Caco-2 (cell line): ENCODE data around the gene ATP6V0B. TPM values are rescaled to one million over a fixed set of nuclear protein-coding genes. Genes with fewer than 3 reads are reported as not detected.

Experiments used
- BruUV-seq: library from RNA; stranded (reverse); fragments of 400-500 nt; replicated peaks from 2 replicates; lab custom pipeline; 2021; lab: Mats Ljungman, UMichigan
- CTCF ChIA-PET: fragments of 300-600 bp; sonication (Branson Sonifier 250); formaldehyde crosslinking; loops from one replicate; lab custom pipeline; 2022; ENCODE audit warnings: antibody characterized with exemption; lab: Charles Lee
- POLR2A ChIA-PET: fragments of 300-600 bp; sonication (Branson Sonifier 250); formaldehyde crosslinking; loops from one replicate; lab custom pipeline; 2022; ENCODE audit warnings: antibody characterized with exemption; lab: Charles Lee
- DNase-seq, 2 experiments: peaks; one replicate each; pipeline versions ENCODE4 v3.0.0 to v3.0.0-alpha.2; 2020 to 2022
- H3K27me3 ChIP-seq: replicated peaks from 2 replicates; pipeline ENCODE4 v1.6.0; 2011; ENCODE audit warnings: low read length; ENCODE audit not compliant: control insufficient read depth, insufficient read depth
- H3K36me3 ChIP-seq: 2 replicates; pipeline ENCODE4 v1.5.1; 2011; ENCODE audit warnings: low read length; ENCODE audit not compliant: control insufficient read depth, insufficient read depth
- H3K4me1 ChIP-seq: fragments of 250-450 bp; sonication (Bioruptor Pico); 2 replicates; pipeline ENCODE4 v1.5.1; 2020; ENCODE audit warnings: mild to moderate bottlenecking
- H3K4me3 ChIP-seq: 2 replicates; pipeline ENCODE4 v1.5.1; 2011; ENCODE audit warnings: low read depth, mild to moderate bottlenecking, control low read depth, low read length
- H3K9me3 ChIP-seq: fragments of 250-450 bp; sonication (Bioruptor Pico); 2 replicates; pipeline ENCODE4 v1.5.1; 2020; ENCODE audit warnings: mild to moderate bottlenecking, moderate library complexity
- H3K27ac Mint-ChIP-seq: one replicate; pipeline ENCODE4 v1.8.0; 2022; ENCODE audit warnings: mixed read lengths; ENCODE audit not compliant: unreplicated experiment
- H3K27me3 Mint-ChIP-seq: one replicate; pipeline ENCODE4 v1.8.0; 2022; ENCODE audit warnings: mixed read lengths; ENCODE audit not compliant: insufficient read depth, unreplicated experiment
- H3K36me3 Mint-ChIP-seq: one replicate; pipeline ENCODE4 v1.8.0; 2022; ENCODE audit warnings: mild to moderate bottlenecking, mixed read lengths; ENCODE audit not compliant: insufficient read depth, unreplicated experiment
- H3K4me1 Mint-ChIP-seq: one replicate; pipeline ENCODE4 v1.8.0; 2022; ENCODE audit warnings: low read depth, mixed read lengths; ENCODE audit not compliant: unreplicated experiment
- H3K4me3 Mint-ChIP-seq: one replicate; pipeline ENCODE4 v1.8.0; 2022; ENCODE audit warnings: mild to moderate bottlenecking, moderate library complexity, mixed read lengths; ENCODE audit not compliant: unreplicated experiment
- H3K9me3 Mint-ChIP-seq: one replicate; pipeline ENCODE4 v1.8.0; 2022; ENCODE audit warnings: mixed read lengths; ENCODE audit not compliant: unreplicated experiment
- intact Hi-C: fragments of 100-400 bp; cut with micrococcal nuclease; formaldehyde crosslinking; loops from one replicate; pipeline ENCODE4 v1.10.0; 2022; ENCODE audit not compliant: unreplicated experiment
- total RNA-seq: library from RNA; stranded (reverse); gene quantifications from 2 replicates; pipeline ENCODE4 v1.2.3, GENCODE V29; 2022
- TF ChIP-seq, protein P1 (sequence below), 2 experiments: fragments of 200-600 bp in 1 of 2; IDR thresholded peaks; 1 replicate in 1 of 2; 2 replicates in 1 of 2; pipeline versions ENCODE4 v1.5.1 to v1.8.0; 2011 to 2022; ENCODE audit warnings: antibody characterized with exemption in 1 of 2, control low read depth in 1 of 2, inconsistent platforms in 1 of 2, low read depth in 1 of 2, low read length in 1 of 2, mild to moderate bottlenecking in 1 of 2, moderate library complexity in 1 of 2; ENCODE audit not compliant: insufficient read depth in 1 of 2, severe bottlenecking in 1 of 2, unreplicated experiment in 1 of 2

Gene ATP6V0B
- total RNA-seq, 1 experiment from 2014 or later, result 91.2 TPM

DNA sequence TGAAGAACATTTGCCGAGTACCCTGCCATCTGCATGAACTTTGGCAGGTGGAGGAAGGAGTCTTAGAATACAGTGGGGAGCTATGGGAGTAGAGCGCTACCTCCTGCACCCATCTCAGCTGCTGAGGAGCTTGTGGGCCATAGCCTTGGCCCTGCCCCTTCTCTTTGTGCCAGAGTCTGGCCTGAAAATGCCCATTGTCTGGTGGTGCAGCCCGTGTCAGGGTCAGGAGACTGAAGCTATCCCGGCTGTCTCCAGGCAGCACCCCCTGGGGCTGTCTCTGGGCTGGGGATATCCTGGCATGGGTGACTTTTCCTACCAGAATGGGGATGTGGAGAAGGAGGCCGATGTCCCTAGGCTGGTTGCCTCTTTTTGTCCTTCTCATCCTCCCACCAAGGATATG lies 20.7 kb upstream of the ATP6V0B start:
- Histone ChIP-seq H3K4me1 (no peaks in the 10 kb centered on the region), H3K4me3 (no peak overlapping the region), H3K36me3 (no peaks in the 10 kb centered on the region), H3K27me3 (no peaks in the 10 kb centered on the region), H3K9me3 (no peaks in the 10 kb centered on the region)
- ChIA-PET POLR2A (no interaction called here), CTCF (interaction anchor here (0.6 kb wide), 1 partner anchor 146 kb away, joined by 3 read pairs; no protein-coding TSS in a partner anchor)
- Mint-ChIP-seq H3K4me1 (no peaks in the 10 kb centered on the region), H3K9me3 (no peaks in the 10 kb centered on the region), H3K27ac (no peak overlapping the region), H3K4me3 (no peak overlapping the region), H3K36me3 (no peaks in the 10 kb centered on the region), H3K27me3 (no peaks in the 10 kb centered on the region)
- no peak for DNase-seq
- intact Hi-C loops, result no loop called here
- TF ChIP-seq, protein P1, sequence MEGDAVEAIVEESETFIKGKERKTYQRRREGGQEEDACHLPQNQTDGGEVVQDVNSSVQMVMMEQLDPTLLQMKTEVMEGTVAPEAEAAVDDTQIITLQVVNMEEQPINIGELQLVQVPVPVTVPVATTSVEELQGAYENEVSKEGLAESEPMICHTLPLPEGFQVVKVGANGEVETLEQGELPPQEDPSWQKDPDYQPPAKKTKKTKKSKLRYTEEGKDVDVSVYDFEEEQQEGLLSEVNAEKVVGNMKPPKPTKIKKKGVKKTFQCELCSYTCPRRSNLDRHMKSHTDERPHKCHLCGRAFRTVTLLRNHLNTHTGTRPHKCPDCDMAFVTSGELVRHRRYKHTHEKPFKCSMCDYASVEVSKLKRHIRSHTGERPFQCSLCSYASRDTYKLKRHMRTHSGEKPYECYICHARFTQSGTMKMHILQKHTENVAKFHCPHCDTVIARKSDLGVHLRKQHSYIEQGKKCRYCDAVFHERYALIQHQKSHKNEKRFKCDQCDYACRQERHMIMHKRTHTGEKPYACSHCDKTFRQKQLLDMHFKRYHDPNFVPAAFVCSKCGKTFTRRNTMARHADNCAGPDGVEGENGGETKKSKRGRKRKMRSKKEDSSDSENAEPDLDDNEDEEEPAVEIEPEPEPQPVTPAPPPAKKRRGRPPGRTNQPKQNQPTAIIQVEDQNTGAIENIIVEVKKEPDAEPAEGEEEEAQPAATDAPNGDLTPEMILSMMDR (IDR thresholded peaks at IDR 0.05; ENCODE audit: insufficient read depth in 1 of 2, low read depth in 1 of 2, low read length in 1 of 2, severe bottlenecking in 1 of 2, unreplicated experiment in 1 of 2), result no peak
- BruUV-seq, result no TSS peak

DNA sequence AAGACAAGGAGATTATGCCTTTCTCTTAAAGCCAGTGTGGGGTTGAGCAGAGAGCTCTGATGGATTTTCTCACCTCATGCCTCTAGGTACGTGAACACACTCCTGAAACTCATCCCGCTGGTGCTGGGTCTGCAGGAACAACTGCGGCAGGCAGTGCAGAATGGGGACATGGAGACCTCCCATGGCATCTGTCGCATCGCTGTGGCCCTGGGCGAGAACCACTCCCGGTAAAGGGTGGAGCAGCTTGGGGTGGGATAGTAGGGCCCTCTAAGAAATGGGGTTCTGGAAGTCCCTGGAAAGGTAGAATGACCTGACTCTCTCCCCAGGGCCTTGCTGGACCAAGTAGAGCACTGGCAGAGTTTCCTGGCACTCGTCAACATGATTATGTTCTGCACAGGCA lies 18.5 kb upstream of the ATP6V0B start:
- no peaks in the 10 kb centered on the region for H3K36me3 ChIP-seq
- ChIA-PET CTCF (no interaction called here), POLR2A (no interaction called here)
- no peaks in the 10 kb centered on the region for H3K9me3 Mint-ChIP-seq
- no peaks in the 10 kb centered on the region for H3K4me1 Mint-ChIP-seq
- no peaks in the 10 kb centered on the region for H3K4me1 ChIP-seq
- H3K9me3 ChIP-seq, result no peaks in the 10 kb centered on the region
- H3K36me3 Mint-ChIP-seq, result no peaks in the 10 kb centered on the region
- H3K4me3 ChIP-seq, result no peak overlapping the region
- no peak overlapping the region for H3K27ac Mint-ChIP-seq
- intact Hi-C loops, result no loop called here
- no peak for DNase-seq
- TF ChIP-seq, protein P1 (IDR thresholded peaks at IDR 0.05; ENCODE audit: insufficient read depth in 1 of 2, low read depth in 1 of 2, low read length in 1 of 2, severe bottlenecking in 1 of 2, unreplicated experiment in 1 of 2), result no peak
- H3K27me3 Mint-ChIP-seq, result no peaks in the 10 kb centered on the region
- no peak overlapping the region for H3K4me3 Mint-ChIP-seq
- BruUV-seq, result no TSS peak
- H3K27me3 ChIP-seq, result no peaks in the 10 kb centered on the region

DNA sequence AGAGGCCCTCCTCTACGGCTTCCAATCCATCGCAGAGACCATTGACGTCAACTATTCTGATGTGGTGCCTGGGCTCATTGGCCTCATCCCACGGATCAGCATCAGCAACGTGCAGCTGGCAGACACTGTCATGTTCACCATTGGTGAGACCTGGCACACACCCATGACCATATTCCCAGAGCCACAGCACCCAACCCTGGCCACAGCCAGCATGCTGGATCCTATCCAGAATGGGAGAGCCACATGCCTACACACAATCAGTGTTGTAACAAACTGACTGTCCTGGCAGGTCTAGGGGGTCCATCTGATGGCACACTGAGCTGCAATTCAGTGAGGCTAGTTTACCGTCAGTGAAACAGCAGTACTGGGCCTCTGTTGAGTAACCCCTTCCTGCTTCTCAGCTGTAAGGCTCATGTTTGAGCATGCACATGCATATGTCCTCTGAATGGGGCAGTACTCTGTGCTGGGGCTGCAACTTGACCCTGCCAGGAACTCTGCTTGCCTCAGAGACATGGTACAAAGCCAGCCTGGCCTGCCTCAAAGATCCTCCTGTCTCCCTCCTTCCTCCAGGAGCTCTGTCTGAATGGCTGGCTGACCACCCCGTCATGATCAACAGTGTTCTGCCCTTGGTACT lies 17.2 kb upstream of the ATP6V0B start:
- no peak overlapping the region for H3K4me3 ChIP-seq
- DNase-seq, result no peak
- ChIA-PET CTCF (no interaction called here), POLR2A (no interaction called here)
- H3K4me1 ChIP-seq, result no peaks in the 10 kb centered on the region
- Mint-ChIP-seq H3K27me3 (no peaks in the 10 kb centered on the region), H3K36me3 (no peaks in the 10 kb centered on the region), H3K9me3 (no peaks in the 10 kb centered on the region), H3K4me3 (no peak overlapping the region), H3K4me1 (no peaks in the 10 kb centered on the region), H3K27ac (no peak overlapping the region)
- intact Hi-C loops, result no loop called here
- H3K36me3 ChIP-seq, result no peaks in the 10 kb centered on the region
- TF ChIP-seq, protein P1 (IDR thresholded peaks at IDR 0.05; ENCODE audit: insufficient read depth in 1 of 2, low read depth in 1 of 2, low read length in 1 of 2, severe bottlenecking in 1 of 2, unreplicated experiment in 1 of 2), result no peak
- H3K9me3 ChIP-seq, result no peaks in the 10 kb centered on the region
- no peaks in the 10 kb centered on the region for H3K27me3 ChIP-seq
- no TSS peak for BruUV-seq
